ENCODE results near the gene A1CF. TPM values are rescaled to one million over a fixed set of nuclear protein-coding genes. Genes with fewer than 3 reads are reported as not detected.

A1CF gene
- total and polyA plus RNA-seq, 2 of the 8 experiments (the other 6 are each of a cell fraction or from before 2014, with no cell fraction given), result not detected

DNA sequence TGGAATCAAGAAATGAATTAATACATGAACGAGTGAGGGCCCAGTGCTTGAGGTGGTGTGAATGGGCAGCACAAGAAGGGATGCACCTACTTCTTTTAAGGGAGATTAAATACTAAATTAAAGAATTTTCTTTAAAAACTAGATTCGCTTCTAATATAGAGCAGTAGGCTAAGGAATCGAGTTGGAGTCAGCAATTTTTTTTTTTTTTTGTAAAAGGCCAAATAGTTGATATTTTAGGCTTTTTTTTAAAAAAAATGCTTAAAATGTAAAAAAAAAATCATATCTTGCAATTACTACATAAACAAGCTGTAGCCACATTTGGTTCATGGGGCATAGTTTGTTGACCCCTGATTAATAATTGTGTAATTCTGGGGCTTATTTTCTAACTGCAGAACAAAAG, 31.9 kb downstream of the A1CF start:
- no peak overlapping the region for H4K5ac ChIP-seq (ENCODE audit: insufficient read length, low read depth, low read length)
- no peak overlapping the region for H3K9ac ChIP-seq (replicated peaks in 1 of 4; ENCODE audit: extremely low read depth in 1 of 4, low read depth in 3 of 4, low read length in 3 of 4)
- H4K91ac ChIP-seq (replicated peaks; ENCODE audit: insufficient read length, low read length), result no peak overlapping the region
- H3K4me2 ChIP-seq (ENCODE audit: insufficient read depth in 1 of 2, low read depth in 2 of 2, low read length in 2 of 2), result no peak overlapping the region
- H2BK12ac ChIP-seq (ENCODE audit: low read depth, low read length), result no peak overlapping the region
- ChIA-PET POLR2A (ENCODE audit: partially characterized antibody) (interaction anchor here (1.1 kb wide), 1 partner anchor 47 kb away, joined by 4 read pairs; no protein-coding TSS in a partner anchor), CTCF (ENCODE audit: partially characterized antibody) (no interaction called here)
- H3K4me3 ChIP-seq (ENCODE audit: extremely low read depth in 1 of 4, insufficient read depth in 2 of 4, low read depth in 3 of 4, low read length in 4 of 4), result no peak overlapping the region
- H3K14ac ChIP-seq (ENCODE audit: insufficient read length), result no peak overlapping the region
- H2AK5ac ChIP-seq (ENCODE audit: low read depth, low read length), result no peak overlapping the region
- FAIRE-seq, result no peak
- peaks cover 0 to 5% (median 2%) of the 10 kb centered on the region in 4 experiments; a peak in 3 of 7 replicates for H3K4me1 ChIP-seq (replicated peaks in 1 of 4; ENCODE audit: control insufficient read depth in 3 of 4, insufficient read depth in 4 of 4, low read length in 3 of 4)
- no peaks in the 10 kb centered on the region for H3K23me2 ChIP-seq (ENCODE audit: low read depth, low read length)
- no peak overlapping the region for H2BK120ac ChIP-seq (replicated peaks; ENCODE audit: low read depth, low read length)
- no peak overlapping the region for H3K23ac ChIP-seq (ENCODE audit: insufficient read length)
- H2BK20ac ChIP-seq (ENCODE audit: low read length), result no peak overlapping the region
- H3K36me3 ChIP-seq (ENCODE audit: control insufficient read depth in 2 of 4, insufficient read depth in 4 of 4, low read length in 3 of 4), result no peaks in the 10 kb centered on the region
- H3K79me1 ChIP-seq (ENCODE audit: low read depth, low read length), result no peaks in the 10 kb centered on the region
- no peaks in the 10 kb centered on the region for H3K79me2 ChIP-seq (ENCODE audit: control insufficient read depth in 1 of 2, insufficient read depth in 2 of 2, low read length in 2 of 2)
- H2BK5ac ChIP-seq (ENCODE audit: low read depth, low read length), result no peak overlapping the region
- H2AFZ ChIP-seq (ENCODE audit: low read length), result no peak overlapping the region
- WGBS, 2 experiments (ENCODE audit: extremely low coverage in 1 of 2, insufficient coverage in 1 of 2, insufficient read length in 1 of 2, insufficient replicate concordance in 2 of 2, low coverage in 1 of 2, low lambda C conversion rate in 2 of 2, missing lambda C conversion rate in 1 of 2), result 82% methylated on average over 3 of the region's 3 CpGs; no CpG with 5 or more reads in 1 of the 2 experiments
- TF ChIP-seq BCL11A (IDR thresholded peaks at IDR 0.05; ENCODE audit: low read depth in 2 of 2, low read length in 2 of 2) (no peak), TAF1 (IDR thresholded peaks at IDR 0.05; ENCODE audit: low read depth, low read length) (no peak), FOSL1 (IDR thresholded peaks at IDR 0.05; ENCODE audit: insufficient read depth, low read depth, low read length) (no peak), EP300 (IDR thresholded peaks at IDR 0.05; ENCODE audit: borderline replicate concordance in 1 of 2, low read depth in 2 of 2, low read length in 2 of 2) (no peak), POLR2A (IDR thresholded peaks at IDR 0.05; ENCODE audit: control extremely low read depth in 1 of 2, low read depth in 2 of 2, low read length in 2 of 2) (no peak)
- TF ChIP-seq, protein P1, sequence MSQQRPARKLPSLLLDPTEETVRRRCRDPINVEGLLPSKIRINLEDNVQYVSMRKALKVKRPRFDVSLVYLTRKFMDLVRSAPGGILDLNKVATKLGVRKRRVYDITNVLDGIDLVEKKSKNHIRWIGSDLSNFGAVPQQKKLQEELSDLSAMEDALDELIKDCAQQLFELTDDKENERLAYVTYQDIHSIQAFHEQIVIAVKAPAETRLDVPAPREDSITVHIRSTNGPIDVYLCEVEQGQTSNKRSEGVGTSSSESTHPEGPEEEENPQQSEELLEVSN (IDR thresholded peaks at IDR 0.05), result no peak
- TF ChIP-seq, protein P2, sequence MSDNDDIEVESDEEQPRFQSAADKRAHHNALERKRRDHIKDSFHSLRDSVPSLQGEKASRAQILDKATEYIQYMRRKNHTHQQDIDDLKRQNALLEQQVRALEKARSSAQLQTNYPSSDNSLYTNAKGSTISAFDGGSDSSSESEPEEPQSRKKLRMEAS (IDR thresholded peaks at IDR 0.05), result no peak
- H4K8ac ChIP-seq (ENCODE audit: extremely low read depth, insufficient read depth, low read length), result no peak overlapping the region
- H2BK15ac ChIP-seq (ENCODE audit: low read length), result no peak overlapping the region
- no peak overlapping the region for H3K56ac ChIP-seq (replicated peaks; ENCODE audit: insufficient read length, low read depth, low read length)
- no peak overlapping the region for H3K4ac ChIP-seq (replicated peaks; ENCODE audit: insufficient read length, low read depth, low read length)
- H3K9me3 ChIP-seq (ENCODE audit: insufficient read depth in 2 of 2, low read depth in 1 of 2, low read length in 1 of 2), result no peaks in the 10 kb centered on the region
- H3K18ac ChIP-seq (ENCODE audit: extremely low read depth, low read length), result no peak overlapping the region
- H3K27ac ChIP-seq (ENCODE audit: low read depth, low read length), result no peak overlapping the region
- no peaks in the 10 kb centered on the region for H3K27me3 ChIP-seq (replicated peaks in 1 of 4; ENCODE audit: control insufficient read depth in 3 of 4, extremely low read depth in 1 of 4, insufficient read depth in 3 of 4, low read length in 3 of 4)
- no peak for DNase-seq (ENCODE audit: low read depth in 1 of 2, low spot score in 2 of 2)
- no peaks in the 10 kb centered on the region for H4K20me1 ChIP-seq (replicated peaks in 1 of 2; ENCODE audit: control insufficient read depth in 1 of 2, insufficient read depth in 2 of 2, low read length in 2 of 2)
